Measurements from ENCODE around the gene DDX31.
"Not testable (repeated sequence)": the region's sequence is repeated elsewhere in the genome, so short reads cannot be mapped to it uniquely, and the experiment has no call there.

Gene DDX31

DNA sequence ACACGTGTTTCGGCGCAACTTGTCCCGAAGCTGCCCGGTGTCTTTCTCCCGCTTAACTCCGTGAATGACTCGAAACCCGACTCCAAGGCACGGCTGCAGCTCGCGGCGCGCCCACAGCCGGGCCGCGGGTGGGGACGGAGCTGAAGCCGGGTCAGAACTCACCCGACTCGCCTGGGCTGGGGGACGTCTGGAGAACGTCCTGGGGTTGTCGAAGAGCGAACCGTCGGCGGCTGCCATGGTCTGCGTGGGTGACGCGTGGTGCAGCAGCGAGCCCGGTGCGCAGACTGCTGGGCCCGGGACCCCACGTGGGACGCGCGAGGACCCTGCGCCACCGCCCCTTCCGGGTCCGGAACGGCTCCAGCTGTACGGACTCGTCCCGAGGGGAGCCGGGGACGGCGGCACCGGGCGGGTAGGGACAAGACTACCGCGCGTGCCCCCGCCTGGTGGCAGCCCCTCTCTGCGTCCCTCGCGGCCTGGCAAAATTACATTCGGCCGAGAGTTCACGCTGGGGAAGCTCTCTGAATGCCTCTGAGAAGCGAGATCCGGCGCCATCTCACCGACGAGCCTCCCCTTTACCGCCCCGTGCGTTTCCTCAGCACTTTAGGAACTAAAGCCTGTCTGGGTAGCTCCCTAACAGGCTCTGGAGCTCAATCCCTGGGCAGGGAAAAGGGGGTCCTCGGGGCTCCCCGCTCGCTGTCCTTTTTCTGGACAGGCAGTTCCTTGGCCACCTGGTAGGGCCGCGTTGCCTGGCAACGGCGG lies at the start of gene DDX31:
Gene DDX31, minus strand, starts transcription at position 286 of the 759 bp plus-strand sequence. Its CDS starts 49 bp downstream, at position 237.
- DNase-seq, result peak; percentile 71 to 79

GRCh38 chr9:132718381-132718928 lies 48.7 kb upstream of the DDX31 start:
- not testable (repeated sequence) for DNase-seq

DNA sequence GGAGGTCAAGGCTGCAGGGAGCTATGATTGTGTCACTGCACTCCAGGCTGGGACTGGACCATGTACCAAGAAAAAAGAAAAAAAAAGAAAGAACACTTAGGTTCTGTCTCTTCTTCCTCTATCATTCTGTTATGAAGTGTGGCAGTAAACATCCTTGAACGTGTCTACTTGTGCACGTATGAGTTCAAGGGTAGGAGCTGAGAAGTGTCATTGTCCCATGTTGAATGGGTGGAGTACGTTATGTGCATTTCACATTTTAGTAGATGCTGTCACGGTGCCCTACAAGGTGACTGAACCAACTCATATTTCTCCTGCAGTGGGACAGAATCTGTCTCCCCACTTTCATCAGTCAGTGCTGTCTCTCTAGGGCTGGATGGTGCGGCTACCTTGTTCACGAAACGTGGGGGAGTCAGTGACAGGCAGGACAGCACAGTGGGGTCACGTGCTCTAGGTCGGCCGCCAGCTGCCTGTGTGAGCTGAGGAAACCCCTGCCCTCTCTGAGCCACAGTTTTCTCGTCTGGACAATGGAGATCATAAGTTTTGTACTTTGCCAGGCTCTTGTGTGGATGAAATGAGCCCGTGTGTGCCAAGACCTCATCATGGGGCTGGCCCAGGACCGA lies 47.7 kb upstream of the DDX31 start:
- no peak for DNase-seq

DNA sequence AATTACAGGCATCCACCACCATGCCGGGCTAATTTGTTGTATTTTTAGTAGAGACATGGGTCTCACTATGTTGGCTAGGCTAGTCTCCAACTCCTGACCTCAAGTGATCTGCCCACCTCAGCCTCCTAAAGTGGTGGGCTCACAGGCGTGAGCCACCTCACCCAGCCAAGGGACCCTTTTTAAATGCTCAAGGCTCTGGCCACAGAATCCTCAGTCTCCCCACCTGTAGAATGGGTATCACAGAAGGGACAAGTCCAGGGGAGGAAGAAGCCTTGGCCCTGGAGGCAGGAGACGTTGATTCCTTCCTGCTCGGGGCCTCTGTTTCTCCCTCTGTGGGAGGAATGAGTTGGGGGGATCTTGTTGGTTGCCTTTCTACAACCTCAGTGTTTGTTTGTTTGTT lies 46.2 kb upstream of the DDX31 start:
- no peak for DNase-seq

GRCh38 chr9:132712753-132713152 lies 43.0 kb upstream of the DDX31 start:
- DNase-seq, result no peak

DNA sequence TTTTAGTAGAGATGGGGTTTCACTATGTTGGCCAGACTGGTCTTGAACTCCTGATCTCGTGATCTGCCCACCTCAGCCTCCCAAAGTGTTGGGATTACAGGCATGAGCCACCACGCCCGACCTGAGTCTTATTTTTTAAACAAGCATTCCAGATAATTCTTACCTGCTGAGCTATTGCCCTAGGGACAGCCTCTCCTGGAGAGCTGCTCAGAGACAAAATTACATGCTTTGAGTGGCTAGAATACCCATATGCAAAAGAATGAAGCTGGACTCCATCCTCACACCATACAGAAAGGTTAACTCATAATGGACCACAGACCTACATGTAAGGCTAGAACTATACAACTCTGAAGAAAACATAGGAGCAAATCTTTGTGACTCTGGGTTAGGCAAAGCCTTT lies 42.1 kb upstream of the DDX31 start:
- DNase-seq, result no peak

DNA sequence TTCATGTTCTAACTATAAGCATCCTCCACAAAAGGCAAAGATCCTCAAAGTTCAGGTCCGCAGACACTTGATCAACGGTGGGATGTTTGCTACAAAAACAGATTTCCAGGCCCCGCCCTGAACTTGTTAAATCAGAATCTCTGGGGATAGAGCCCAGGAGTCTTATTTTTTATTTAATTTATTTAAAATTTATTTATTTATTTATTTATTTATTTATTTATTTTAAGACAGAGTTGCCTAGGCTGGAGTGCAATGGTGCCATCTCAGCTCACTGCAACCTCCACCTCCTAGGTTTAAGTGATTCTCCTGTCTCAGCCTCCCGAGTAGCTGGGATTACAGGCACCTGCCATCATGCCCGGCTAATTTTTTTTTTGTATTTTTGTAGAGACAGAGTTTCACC lies 41.4 kb upstream of the DDX31 start:
- DNase-seq, result not testable (repeated sequence)

DNA sequence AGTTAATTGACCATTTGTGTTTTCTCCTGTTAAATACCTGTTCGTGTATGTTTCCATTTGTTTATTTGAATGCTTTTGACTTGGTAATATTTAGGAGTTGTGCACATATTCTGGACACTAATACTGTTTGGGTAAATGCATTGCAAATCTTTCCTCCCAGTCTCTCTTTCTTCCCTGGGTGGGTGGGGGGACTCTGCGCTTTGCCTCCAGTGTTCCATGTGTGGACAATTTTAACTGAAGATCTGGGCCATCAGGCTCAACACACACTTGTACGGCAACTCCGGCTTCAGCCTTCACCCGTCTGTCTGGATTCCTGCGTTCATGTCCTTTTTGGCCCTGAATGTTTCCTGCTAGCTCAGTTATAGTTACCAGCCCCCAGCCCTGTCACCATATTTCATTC lies 40.5 kb upstream of the DDX31 start:
- no peak for DNase-seq

GRCh38 chr9:132708769-132709430 lies 39.1 kb upstream of the DDX31 start:
- no peak for DNase-seq

GRCh38 chr9:132708239-132708638 lies 38.5 kb upstream of the DDX31 start:
- no peak for DNase-seq

DNA sequence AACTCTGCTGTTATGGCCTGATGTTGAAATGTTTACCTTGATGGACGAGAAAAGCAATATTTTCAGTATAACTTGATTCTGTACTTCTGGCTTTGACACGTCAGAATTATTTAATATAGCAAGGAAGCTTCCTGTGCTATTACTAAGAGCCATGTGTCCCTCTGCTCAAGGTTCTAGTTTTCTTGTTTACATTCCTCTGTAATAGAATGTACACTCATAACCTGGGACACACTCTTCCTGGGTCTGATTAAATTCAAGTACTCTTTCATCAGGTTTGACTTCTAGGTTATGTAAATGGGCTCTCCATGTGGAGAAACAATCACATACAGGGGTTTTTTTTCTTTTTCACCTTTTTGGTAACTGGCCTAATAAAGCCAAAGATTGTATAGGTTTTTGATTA lies 33.6 kb upstream of the DDX31 start:
- DNase-seq, result no peak

- no peak for DNase-seq
Measured at GRCh38 chr9:132702254-132702653, 32.5 kb upstream of the DDX31 start.

- no peak for DNase-seq
Measured at GRCh38 chr9:132699956-132700355, 30.2 kb upstream of the DDX31 start.

GRCh38 chr9:132698989-132699388 lies 29.2 kb upstream of the DDX31 start:
- DNase-seq, result no peak

- no peak for DNase-seq
Measured at GRCh38 chr9:132697230-132697629, 27.4 kb upstream of the DDX31 start.

- DNase-seq, result no peak
Measured at GRCh38 chr9:132694144-132694543, 24.4 kb upstream of the DDX31 start.

DNA sequence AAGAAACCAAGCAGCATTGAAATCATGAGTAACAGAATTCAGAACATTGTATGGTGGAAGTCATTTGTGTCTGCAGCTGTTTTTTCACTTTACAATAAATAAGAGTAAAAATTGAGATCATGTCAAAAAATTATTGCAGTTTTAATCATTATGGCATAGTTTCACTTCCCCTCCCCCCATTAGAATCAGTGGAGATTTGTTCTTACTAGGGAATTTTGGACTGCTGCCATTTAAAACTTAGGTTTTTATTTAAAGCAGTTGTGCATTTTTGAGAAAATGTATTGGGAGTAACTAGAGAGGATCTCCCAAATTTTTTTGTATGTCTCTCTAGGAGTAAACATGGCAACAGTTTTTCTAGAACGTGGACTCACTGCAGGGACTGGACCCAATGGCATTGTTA lies 20.9 kb upstream of the DDX31 start:
- no peak for DNase-seq

DNA sequence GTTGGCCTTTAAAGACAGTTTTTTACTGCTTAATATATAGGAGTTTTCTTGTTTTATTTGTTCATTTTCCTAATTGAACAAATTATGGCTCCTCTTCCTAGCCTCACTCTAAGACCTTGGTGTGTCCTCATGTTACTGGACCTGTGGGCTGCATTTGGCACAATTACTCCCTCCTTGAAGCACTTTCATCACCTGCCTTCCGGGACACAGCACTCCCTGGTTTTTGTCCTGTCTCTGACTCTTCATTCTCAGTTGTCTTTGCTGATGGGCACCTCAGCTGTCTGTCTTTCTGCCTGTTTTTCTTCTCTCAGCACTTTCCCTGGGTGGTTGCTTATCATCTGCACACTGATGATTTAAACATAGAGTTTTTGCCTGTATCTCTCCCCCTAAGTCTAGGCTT lies 14.1 kb upstream of the DDX31 start:
- DNase-seq, result no peak

GRCh38 chr9:132681561-132681960 lies 11.8 kb upstream of the DDX31 start:
- no peak for DNase-seq

DNA sequence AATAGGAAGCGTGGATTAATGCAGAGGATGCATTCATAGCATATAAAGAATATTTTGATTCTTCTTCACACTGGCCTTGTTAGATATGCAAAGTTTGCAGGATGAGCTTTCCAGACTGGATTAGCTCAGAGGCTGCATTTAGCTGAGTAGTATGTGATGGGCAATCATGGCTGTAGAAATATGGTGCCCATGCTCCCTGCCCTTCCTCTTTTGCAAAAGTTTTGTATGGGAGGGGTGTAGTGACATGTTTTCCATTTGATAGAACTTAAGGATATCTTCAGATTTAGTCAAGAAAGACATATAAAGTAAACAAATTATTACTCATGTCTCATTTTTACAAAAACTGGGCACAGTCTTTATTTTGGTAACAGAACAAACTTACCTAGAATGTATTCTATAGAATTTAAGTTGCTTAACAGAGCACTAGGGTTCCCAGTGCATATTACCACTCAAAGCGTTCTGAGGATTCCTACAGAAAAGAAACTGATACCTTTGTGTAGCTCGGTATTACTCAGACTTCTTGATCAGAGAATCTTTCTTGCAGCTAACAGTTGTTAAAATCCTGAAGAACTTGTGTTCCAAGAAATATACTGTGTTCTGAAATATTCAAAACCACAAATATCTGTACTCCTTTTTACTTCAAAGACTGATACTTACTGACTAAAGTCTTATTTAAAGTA lies 10.3 kb upstream of the DDX31 start:
- DNase-seq, result no peak

DNA sequence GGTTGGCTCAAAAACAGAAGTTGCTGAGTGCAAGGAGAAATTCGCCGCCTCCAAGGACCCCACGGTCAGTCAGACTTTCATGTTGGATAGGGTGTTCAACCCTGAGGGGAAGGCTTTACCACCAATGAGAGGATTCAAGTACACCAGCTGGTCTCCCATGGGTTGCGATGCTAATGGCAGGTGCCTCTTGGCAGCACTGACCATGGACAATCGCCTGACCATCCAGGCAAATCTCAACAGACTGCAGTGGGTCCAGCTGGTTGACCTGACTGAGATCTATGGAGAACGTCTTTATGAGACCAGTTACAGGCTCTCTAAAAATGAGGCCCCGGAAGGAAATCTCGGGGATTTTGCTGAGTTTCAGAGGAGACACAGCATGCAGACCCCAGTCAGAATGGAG lies 8.2 kb upstream of the DDX31 start:
- no peak for DNase-seq

DNA sequence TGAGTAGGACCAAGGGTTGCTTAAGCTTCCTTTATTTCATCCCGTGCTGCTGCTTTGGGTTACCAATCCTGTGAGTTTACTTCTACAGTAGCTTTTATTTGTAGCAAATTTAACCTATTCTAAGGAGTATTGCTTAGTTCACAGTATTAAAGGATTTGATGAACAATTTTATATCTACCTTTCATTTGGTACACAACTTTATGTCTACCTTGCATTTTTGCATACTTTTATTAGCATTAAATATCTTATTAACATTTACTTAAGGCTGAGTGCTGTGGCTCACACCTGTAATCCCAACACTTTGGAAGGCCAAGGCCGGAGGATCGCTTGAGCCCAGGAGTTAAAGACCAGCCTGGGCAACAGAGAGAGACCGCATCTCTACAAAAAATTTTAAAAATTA lies 4.7 kb upstream of the DDX31 start:
- no peak for DNase-seq

DNA sequence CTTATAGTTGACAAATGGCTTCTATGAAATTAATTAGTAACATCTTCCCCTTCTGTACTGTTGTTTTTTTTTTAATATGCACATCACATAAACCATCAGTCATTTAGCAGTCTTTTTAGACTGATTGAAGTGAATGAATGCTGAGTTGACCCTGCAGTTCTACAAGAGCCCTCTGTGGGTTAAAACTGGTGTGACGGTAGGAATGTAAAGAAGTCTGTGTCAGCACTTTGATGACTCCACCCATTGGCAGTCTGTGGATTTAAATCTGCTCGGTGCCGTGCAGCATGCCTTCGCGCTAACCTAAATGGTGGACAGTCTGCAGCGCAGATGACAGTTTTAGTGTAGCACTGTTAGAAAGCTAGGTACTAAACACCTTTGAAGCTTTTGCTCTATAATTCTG lies 3.6 kb upstream of the DDX31 start:
- peak in 1 of 2 experiments; percentile 1 for DNase-seq

- DNase-seq, result no peak
Measured at GRCh38 chr9:132672413-132672690, 2.6 kb upstream of the DDX31 start.
